OCI-M1 (cell line): ENCODE measurements around the gene TENM4.

ENCODE experiments used
- DNase-seq: peaks from one replicate; lab custom pipeline; 2025; lab: John Stamatoyannopoulos, UW

Gene TENM4

DNA sequence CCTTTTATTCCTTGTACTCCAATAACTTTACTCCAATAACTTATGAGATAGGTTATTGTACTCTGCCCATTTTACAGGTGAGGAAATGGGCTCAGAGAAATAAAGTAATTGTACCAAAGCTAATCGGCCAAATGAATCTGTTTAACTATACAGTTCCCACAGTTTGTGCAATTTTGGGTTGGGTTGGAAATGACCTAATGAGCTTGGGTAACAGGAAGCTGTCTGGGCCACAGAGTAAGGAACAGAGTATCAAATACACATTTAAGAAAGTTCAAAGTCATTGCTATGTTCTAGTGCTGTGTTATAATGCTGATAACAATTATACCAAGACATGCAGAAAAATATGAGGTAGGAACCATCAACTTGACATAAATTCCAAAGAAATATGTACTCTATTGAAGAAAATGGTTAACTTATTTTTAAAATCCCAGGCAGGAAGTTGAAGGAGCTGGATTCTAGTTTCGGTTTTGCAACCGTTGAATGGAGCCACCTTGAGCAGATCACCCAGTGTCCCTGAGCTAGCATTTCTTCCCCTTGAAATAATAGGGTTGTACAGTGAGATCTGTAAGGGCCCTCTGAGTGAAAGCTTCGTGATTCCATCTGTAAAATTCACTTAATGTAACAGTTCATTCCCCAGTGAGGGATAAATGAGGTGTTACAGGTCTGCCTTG is 505.3 kb downstream of the TENM4 start:
- peak; percentile 82 for DNase-seq

DNA sequence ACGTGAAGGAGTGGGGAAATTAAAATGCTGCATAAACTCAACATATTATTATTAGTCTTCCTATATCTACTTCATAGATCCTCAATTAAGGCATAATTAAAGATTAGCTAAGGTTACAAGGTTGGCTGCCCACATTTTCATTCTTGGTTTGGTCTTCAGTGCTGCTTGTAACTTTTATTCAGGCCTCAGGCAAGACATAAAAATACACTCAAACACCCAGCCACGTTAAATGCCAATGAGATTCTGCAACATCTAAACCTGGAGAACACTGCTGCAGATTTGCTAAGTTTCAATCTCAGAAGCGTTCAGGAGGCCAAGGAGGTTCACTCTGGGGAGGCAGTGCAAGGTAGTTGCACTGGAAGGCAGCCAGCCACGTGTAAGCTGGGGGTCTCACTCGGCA is 507.5 kb downstream of the TENM4 start:
- no peak for DNase-seq

GRCh38 chr11:78932757-78933156 is 508.1 kb downstream of the TENM4 start:
- DNase-seq, result no peak

DNA sequence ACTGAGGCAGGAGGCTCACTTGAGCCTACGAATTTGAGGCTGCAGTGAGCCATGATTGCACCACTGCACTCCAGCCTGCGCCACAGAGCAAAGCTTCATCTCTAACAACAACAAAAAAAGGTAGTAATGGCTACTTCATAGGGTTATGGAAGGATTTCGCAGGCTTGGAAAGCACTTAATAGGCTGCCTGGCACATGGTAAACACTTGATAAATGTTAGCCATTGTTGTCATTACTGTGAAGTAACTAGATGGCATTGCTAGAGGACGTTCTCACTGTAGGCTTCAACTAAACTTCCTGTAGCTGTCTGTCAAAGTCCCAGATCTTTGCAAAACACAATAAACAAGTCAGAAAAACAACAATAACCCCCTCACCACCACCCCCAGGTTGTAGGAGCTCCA is 508.9 kb downstream of the TENM4 start:
- DNase-seq, result no peak

DNA sequence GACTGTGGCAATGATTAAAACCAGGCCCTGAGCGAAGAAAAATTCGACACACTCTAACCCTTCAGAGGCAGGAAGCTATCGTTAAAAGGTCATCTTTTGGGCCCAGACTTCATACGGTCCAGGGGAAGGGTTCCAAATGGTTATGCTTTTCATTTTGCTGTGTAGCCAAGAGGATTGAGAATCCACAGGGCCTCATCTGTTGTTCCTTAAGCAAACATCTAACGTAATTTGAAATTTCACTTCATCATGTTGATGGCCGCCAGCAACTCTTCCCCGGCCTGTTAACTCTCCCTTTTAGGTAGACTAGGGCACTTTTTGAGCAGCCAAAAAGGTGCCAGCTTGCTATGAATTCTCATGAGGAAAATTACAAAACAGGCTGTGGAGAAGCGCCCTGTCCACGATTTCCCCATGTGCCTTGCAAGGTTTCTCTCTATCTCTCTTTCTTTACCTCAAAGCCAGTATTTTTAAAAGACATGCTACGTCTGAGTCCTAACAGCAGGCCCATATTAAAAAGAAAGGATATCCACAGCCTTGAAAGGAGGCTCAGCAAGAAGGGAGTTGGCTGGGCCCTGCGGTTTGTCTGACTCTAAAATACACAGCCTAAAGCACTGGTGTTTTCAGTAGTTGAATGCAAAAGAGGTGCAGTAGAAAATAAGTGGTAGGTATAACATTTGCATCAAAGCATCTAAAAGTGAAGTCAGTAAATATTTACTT is 509.9 kb downstream of the TENM4 start:
- DNase-seq, result no peak

GRCh38 chr11:78929906-78930220 is 511.0 kb downstream of the TENM4 start:
- DNase-seq, result no peak

DNA sequence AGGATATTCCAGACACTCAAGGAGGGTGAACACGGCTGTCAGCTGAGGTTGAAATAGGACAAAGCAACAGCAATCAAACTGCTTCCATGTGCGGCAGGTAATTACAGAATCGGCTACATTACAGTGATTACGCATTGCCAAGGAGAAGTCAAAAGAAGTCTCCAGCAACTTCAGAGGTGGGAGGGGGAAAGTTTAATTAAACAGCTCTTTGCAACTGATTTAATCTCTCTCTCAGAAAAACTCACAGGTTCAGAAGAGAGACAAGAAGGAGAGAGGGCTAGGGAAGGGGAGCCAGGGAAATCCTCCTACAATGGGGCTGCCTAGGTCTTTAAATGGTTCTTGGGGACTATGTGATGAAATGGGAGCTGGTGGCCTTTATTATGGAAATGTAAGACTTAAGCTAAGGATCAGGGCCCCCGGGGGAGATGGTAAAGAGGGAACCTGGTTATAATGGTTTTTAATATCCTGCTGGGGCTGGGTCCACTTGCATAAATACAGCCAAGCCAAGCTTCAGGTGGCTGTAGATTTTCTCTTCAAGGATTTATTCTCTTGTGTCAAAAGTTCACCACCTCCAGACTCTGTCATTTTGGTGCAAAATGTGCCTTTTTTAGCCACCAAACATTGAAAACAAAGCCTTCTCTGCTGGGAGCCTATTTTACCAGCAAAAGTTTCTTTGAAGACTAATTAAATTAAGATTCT is 511.5 kb downstream of the TENM4 start:
- DNase-seq, result no peak

DNA sequence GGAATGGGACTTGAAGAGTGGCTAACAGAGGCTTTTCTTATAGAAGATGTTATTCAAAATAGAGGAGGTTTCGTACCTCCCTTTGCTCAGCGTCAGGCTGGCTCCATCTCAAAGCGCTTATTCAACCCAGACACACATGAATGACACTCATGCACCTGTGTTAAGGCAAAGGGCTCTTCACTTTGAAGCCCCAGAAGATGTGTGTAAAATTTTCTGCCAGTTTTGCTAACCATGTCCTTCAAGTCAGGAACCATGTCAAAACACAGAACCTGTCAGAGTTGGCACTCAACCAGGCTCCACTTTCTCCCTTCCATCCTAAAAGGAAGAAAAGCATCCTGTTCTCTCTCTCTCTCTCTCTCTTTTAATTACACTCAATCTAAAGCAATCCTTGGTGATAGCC is 513.3 kb downstream of the TENM4 start:
- no peak for DNase-seq

GRCh38 chr11:78926633-78927338 is 514.0 kb downstream of the TENM4 start:
- DNase-seq, result no peak

- DNase-seq, result no peak
Observed at GRCh38 chr11:78925387-78925786, 515.4 kb downstream of the TENM4 start.

GRCh38 chr11:78922859-78923625 is 517.8 kb downstream of the TENM4 start:
- no peak for DNase-seq

DNA sequence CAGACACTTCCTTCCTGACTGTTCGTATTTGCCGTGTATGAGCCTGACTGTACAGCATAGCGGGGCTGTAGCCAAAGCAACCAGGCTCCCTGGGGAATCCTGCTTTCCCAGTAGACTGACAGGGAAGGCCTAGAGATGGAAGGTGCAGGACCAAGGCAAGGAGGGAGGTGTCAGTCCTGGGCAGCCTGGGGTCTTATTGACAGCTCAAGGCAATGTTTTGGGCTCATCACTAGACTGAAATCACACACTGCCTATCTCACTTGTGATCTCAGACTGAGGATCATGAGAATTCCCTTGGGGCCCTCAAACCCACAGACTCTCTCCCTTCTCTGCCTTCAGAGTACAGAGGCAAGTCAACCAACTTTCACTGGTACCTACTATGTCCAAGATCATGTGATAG is 519.3 kb downstream of the TENM4 start:
- no peak for DNase-seq

- no peak for DNase-seq
Observed at GRCh38 chr11:78920329-78920728, 520.5 kb downstream of the TENM4 start.

DNA sequence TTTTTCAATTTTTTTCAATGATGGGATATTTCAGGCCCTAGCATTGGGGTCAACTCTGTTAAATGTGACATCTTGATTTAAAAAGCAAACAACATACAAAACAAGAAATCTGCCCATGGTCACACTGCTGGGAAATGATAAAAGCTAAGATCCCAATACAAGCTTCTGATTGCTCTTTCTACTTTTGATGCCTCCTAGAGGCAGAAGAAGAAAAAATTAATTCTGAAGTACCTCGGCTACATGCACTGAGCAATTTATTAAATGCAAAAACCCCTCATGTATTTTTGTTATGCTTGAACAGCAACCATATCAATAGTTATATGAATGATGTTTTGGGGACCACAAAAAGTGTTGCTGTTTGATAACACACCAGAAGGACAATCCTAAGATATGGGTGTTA is 524.1 kb downstream of the TENM4 start:
- DNase-seq, result no peak

GRCh38 chr11:78914503-78914902 is 526.3 kb downstream of the TENM4 start:
- DNase-seq, result no peak

- DNase-seq, result no peak
Observed at GRCh38 chr11:78912778-78913177, 528.1 kb downstream of the TENM4 start.

DNA sequence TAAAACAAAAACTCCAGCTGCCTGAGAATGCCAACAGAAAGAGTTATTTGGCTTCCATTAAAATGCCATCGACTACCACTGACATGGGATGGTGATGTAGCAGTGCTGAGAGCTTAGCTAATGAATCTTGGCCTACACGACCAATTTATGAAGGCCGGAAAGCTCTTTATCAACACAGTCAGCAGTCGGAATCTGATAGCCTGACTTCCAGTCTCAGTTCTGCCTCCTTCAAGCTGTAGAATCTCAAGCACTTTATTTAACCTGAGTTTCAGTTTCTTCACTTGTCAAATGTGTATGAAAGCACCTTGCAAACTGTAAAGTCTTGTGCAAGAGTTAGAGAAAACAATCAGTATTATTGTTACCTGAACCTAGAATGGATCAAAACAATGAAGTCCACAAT is 530.5 kb downstream of the TENM4 start:
- DNase-seq, result no peak

DNA sequence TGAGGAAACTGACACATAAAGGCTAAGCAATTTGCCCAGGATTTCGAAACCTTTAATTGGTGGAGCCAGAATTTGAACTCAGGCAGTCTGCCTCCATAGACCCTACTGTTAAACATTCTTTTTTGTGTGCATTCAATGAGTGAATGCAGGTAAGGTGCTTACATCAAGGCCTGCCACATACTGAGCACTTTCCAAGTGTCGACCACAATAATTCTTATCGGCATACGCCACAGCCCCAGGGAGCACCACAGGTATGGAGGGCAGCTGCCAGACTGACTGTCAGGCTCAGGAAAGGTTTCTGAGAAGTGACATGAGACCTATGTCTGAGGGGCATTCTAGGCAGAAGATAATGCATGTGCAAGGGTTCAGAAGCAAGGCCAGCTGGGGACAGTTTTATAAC is 531.4 kb downstream of the TENM4 start:
- DNase-seq, result no peak

GRCh38 chr11:78907636-78908035 is 533.2 kb downstream of the TENM4 start:
- no peak for DNase-seq

DNA sequence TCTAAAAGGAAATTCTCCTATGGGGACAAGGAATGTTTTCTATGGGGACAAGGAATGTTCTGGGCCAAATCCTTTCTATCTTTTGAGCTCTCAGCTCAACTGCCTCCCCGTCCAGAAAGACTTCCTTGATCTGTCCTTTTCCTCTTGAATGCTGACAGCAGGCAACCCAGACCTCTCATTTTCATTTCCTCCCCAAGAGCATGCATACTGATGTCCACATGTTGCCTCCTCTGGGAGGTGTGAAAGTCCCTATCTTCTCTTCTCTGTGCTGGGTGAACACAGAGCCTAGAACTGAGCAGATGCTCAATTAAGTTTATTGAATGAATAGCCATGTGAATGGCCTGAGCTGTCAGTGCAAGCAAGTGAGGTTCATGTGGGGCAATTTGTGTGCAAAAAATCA is 534.3 kb downstream of the TENM4 start:
- no peak for DNase-seq

DNA sequence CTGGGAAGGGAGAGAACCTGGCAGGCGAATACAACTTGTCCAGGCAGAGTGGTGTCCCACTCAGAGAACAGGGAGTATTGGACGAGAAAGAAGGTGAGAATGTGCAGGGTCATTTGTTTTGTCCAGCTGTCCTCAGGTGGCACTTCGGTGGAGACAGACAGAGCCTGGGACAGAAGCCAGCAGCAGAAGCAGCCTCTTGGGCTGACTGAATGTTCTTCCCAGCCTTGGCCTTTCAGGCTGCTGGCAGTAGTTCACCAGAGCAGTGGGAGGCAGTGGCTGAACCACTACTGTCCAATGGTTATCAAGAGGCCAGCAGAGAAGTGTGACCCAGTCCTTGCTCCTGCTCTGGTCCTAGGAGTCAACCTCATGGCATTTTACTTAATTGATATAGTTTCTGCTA is 535.1 kb downstream of the TENM4 start:
- DNase-seq, result no peak
